Activated CD4-positive, alpha-beta T cell treated with anti-CD3 and anti-CD28 coated beads, Interleukin-2, amount 10 ng/mL, durations not matched to agents 7 days and 5 days (primary cell): ENCODE data around the gene ZMYND11. TPM values are rescaled to one million over a fixed set of nuclear protein-coding genes. Genes with fewer than 3 reads are reported as not detected.
"Not testable (repeated sequence)": the region's sequence is repeated elsewhere in the genome, so short reads cannot be mapped to it uniquely, and the experiment has no call there.

Experiments
- CTCF ChIA-PET: fragments of 350-600 bp; sonication (Branson Sonifier 250); formaldehyde crosslinking; loops from one replicate; lab custom pipeline; 2021; ENCODE audit warnings: antibody characterized with exemption; lab: Charles Lee
- POLR2A ChIA-PET: fragments of 350-600 bp; sonication (Branson Sonifier 250); formaldehyde crosslinking; loops from one replicate; lab custom pipeline; 2021; ENCODE audit warnings: antibody characterized with exemption; lab: Charles Lee
- DNase-seq: peaks from one replicate; pipeline ENCODE4 v3.0.0-alpha.2; 2020
- H3K27ac Mint-ChIP-seq: one replicate; pipeline ENCODE4 v1.8.0; 2021; ENCODE audit warnings: mild to moderate bottlenecking, moderate library complexity, mixed read lengths
- H3K27me3 Mint-ChIP-seq: one replicate; pipeline ENCODE4 v1.8.0; 2021; ENCODE audit warnings: mixed read lengths
- H3K36me3 Mint-ChIP-seq: one replicate; pipeline ENCODE4 v1.8.0; 2021; ENCODE audit warnings: low read depth, mixed read lengths
- H3K4me1 Mint-ChIP-seq: one replicate; pipeline ENCODE4 v1.8.0; 2021; ENCODE audit warnings: mixed read lengths
- H3K4me3 Mint-ChIP-seq: one replicate; pipeline ENCODE4 v1.8.0; 2021; ENCODE audit warnings: mild to moderate bottlenecking, moderate library complexity, mixed read lengths
- H3K9me3 Mint-ChIP-seq: one replicate; pipeline ENCODE4 v1.8.0; 2021; ENCODE audit warnings: mixed read lengths
- total RNA-seq, 2 experiments: library from RNA; stranded (reverse); gene quantifications; one replicate each; pipeline ENCODE4 v1.2.3, GENCODE V29; 2021

The ZMYND11 gene
- total RNA-seq, 2 experiments from 2014 or later: 37.5 to 44.3 TPM

GRCh38 chr10:287026-287709 lies 151.9 kb downstream of the ZMYND11 start:
- Mint-ChIP-seq H3K27me3 (no peaks in the 10 kb centered on the region), H3K4me3 (no peak overlapping the region), H3K4me1 (peaks cover 18% of the 10 kb centered on the region), H3K27ac (no peak overlapping the region), H3K9me3 (no peaks in the 10 kb centered on the region), H3K36me3 (no peaks in the 10 kb centered on the region)
- POLR2A ChIA-PET: no interaction called here
- no peak for DNase-seq
- CTCF ChIA-PET: interaction anchor here (1.0 kb wide), 1 partner anchor 29 kb away, joined by 5 read pairs; no protein-coding TSS in a partner anchor

- ChIA-PET POLR2A (no interaction called here), CTCF (no interaction called here)
Measured at GRCh38 chr10:287814-288213, 152.6 kb downstream of the ZMYND11 start.

GRCh38 chr10:288316-289200 lies 153.3 kb downstream of the ZMYND11 start:
- no peaks in the 10 kb centered on the region for H3K36me3 Mint-ChIP-seq
- H3K27ac Mint-ChIP-seq: no peak overlapping the region
- H3K27me3 Mint-ChIP-seq: no peaks in the 10 kb centered on the region
- POLR2A ChIA-PET: no interaction called here
- CTCF ChIA-PET: no interaction called here
- no peak overlapping the region for H3K4me3 Mint-ChIP-seq
- H3K9me3 Mint-ChIP-seq: no peaks in the 10 kb centered on the region
- peaks cover 11% of the 10 kb centered on the region for H3K4me1 Mint-ChIP-seq
- no peak for DNase-seq

More at GRCh38 chr10:287814-288213, 152.6 kb downstream of the ZMYND11 start:
- no peak for DNase-seq
- H3K27ac Mint-ChIP-seq: no peak overlapping the region
- no peaks in the 10 kb centered on the region for H3K9me3 Mint-ChIP-seq
- peaks cover 18% of the 10 kb centered on the region for H3K4me1 Mint-ChIP-seq
- no peaks in the 10 kb centered on the region for H3K36me3 Mint-ChIP-seq
- no peaks in the 10 kb centered on the region for H3K27me3 Mint-ChIP-seq
- no peak overlapping the region for H3K4me3 Mint-ChIP-seq

- no peak overlapping the region for H3K27ac Mint-ChIP-seq
- no peak for DNase-seq
- no peaks in the 10 kb centered on the region for H3K27me3 Mint-ChIP-seq
- H3K4me3 Mint-ChIP-seq: no peak overlapping the region
- H3K4me1 Mint-ChIP-seq: peaks cover 2% of the 10 kb centered on the region
- H3K9me3 Mint-ChIP-seq: no peaks in the 10 kb centered on the region
- no peaks in the 10 kb centered on the region for H3K36me3 Mint-ChIP-seq
- POLR2A ChIA-PET: no interaction called here
- CTCF ChIA-PET: no interaction called here
Measured at GRCh38 chr10:289581-289980, 154.3 kb downstream of the ZMYND11 start.

GRCh38 chr10:290026-290725 lies 154.9 kb downstream of the ZMYND11 start:
- H3K4me3 Mint-ChIP-seq: no peak overlapping the region
- no peak for DNase-seq
- peaks cover 1% of the 10 kb centered on the region for H3K4me1 Mint-ChIP-seq
- H3K27me3 Mint-ChIP-seq: no peaks in the 10 kb centered on the region
- H3K9me3 Mint-ChIP-seq: no peaks in the 10 kb centered on the region
- POLR2A ChIA-PET: no interaction called here
- H3K27ac Mint-ChIP-seq: peak overlapping the region; percentile 19
- CTCF ChIA-PET: no interaction called here
- H3K36me3 Mint-ChIP-seq: no peaks in the 10 kb centered on the region

GRCh38 chr10:293636-294035 lies 158.4 kb downstream of the ZMYND11 start:
- Mint-ChIP-seq H3K27ac (no peak overlapping the region), H3K4me3 (no peak overlapping the region), H3K9me3 (no peaks in the 10 kb centered on the region), H3K36me3 (no peaks in the 10 kb centered on the region), H3K27me3 (no peaks in the 10 kb centered on the region), H3K4me1 (peaks cover 1% of the 10 kb centered on the region)
- DNase-seq: no peak
- POLR2A ChIA-PET: no interaction called here
- CTCF ChIA-PET: no interaction called here

GRCh38 chr10:297567-297966 lies 162.3 kb downstream of the ZMYND11 start:
- Mint-ChIP-seq H3K4me1 (peaks cover 1% of the 10 kb centered on the region), H3K4me3 (no peak overlapping the region), H3K27me3 (no peaks in the 10 kb centered on the region), H3K27ac (no peak overlapping the region), H3K9me3 (no peaks in the 10 kb centered on the region), H3K36me3 (no peaks in the 10 kb centered on the region)
- no peak for DNase-seq
- ChIA-PET POLR2A (no interaction called here), CTCF (no interaction called here)

GRCh38 chr10:298033-298432 lies 162.8 kb downstream of the ZMYND11 start:
- Mint-ChIP-seq H3K36me3 (no peaks in the 10 kb centered on the region), H3K27ac (no peak overlapping the region), H3K4me3 (no peak overlapping the region), H3K4me1 (peaks cover 1% of the 10 kb centered on the region), H3K27me3 (no peaks in the 10 kb centered on the region), H3K9me3 (no peaks in the 10 kb centered on the region)
- POLR2A ChIA-PET: no interaction called here
- CTCF ChIA-PET: no interaction called here
- no peak for DNase-seq

GRCh38 chr10:299512-299911 lies 164.3 kb downstream of the ZMYND11 start:
- no peaks in the 10 kb centered on the region for H3K9me3 Mint-ChIP-seq
- ChIA-PET POLR2A (no interaction called here), CTCF (interaction anchor here (1.0 kb wide), 1 partner anchor 19 kb away, joined by 3 read pairs; no protein-coding TSS in a partner anchor)
- H3K4me3 Mint-ChIP-seq: no peak overlapping the region
- no peaks in the 10 kb centered on the region for H3K4me1 Mint-ChIP-seq
- no peak for DNase-seq
- no peaks in the 10 kb centered on the region for H3K27me3 Mint-ChIP-seq
- no peaks in the 10 kb centered on the region for H3K36me3 Mint-ChIP-seq
- no peak overlapping the region for H3K27ac Mint-ChIP-seq

GRCh38 chr10:299969-300368 lies 164.7 kb downstream of the ZMYND11 start:
- no peak for DNase-seq
- Mint-ChIP-seq H3K9me3 (no peaks in the 10 kb centered on the region), H3K27ac (no peak overlapping the region), H3K4me3 (no peak overlapping the region), H3K36me3 (no peaks in the 10 kb centered on the region), H3K4me1 (no peaks in the 10 kb centered on the region), H3K27me3 (no peaks in the 10 kb centered on the region)
- CTCF ChIA-PET: interaction anchor here (1.0 kb wide), 1 partner anchor 19 kb away, joined by 3 read pairs; no protein-coding TSS in a partner anchor
- POLR2A ChIA-PET: no interaction called here

GRCh38 chr10:300580-300979 lies 165.3 kb downstream of the ZMYND11 start:
- H3K36me3 Mint-ChIP-seq, CTCF ChIA-PET, H3K27ac Mint-ChIP-seq, H3K27me3 Mint-ChIP-seq, H3K4me1 Mint-ChIP-seq, H3K4me3 Mint-ChIP-seq, H3K9me3 Mint-ChIP-seq, DNase-seq, POLR2A ChIA-PET: not testable (repeated sequence)

GRCh38 chr10:301536-301935 lies 166.3 kb downstream of the ZMYND11 start:
- H3K27me3 Mint-ChIP-seq: no peaks in the 10 kb centered on the region

More at GRCh38 chr10:301536-301935, 166.3 kb downstream of the ZMYND11 start:
- Mint-ChIP-seq H3K36me3 (no peaks in the 10 kb centered on the region), H3K4me1 (peaks cover 2% of the 10 kb centered on the region), H3K4me3 (no peak overlapping the region), H3K9me3 (no peaks in the 10 kb centered on the region), H3K27ac (no peak overlapping the region)
- CTCF ChIA-PET: no interaction called here
- no peak for DNase-seq
- POLR2A ChIA-PET: no interaction called here
